Measurements from ENCODE around the gene INSM1. TPM values are rescaled to one million over a fixed set of nuclear protein-coding genes. Genes with fewer than 3 reads are reported as not detected.

The INSM1 gene
- total RNA-seq, 4 donors from 2014 or later = 0.11 to 0.19 TPM; not detected in 2

DNA sequence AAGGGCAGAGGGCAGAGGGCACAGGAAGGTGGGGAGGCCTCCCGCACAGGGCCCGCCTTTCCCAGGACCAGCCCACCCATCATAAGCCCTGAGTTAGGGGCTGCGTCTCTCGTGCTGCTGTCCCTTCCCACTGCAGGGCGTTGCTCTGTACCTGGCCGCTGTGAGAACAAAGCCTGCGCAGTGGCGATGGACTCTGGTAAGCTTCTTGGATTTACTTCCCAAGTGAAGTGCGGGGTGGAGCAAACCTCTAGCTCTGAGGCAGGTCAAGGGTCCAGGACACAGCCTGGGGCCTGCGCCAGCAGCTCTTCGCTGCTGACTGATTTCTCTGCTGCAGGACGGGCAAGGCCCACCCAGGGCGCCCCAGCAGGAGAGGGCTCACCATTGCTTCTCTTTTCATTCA is 23.9 kb downstream of the INSM1 start:
- no peak overlapping the region for H3K4me3 ChIP-seq (ENCODE audit: low read depth, poor library complexity, severe bottlenecking)
- intact Hi-C loops (cut with DNase I; ENCODE audit: low total_unique reads) = no loop called here
- DNase-seq (ENCODE audit: low spot score in 2 of 2) = no peak
- TF ChIP-seq CTCF (IDR thresholded peaks at IDR 0.05) (no peak), POLR2A (IDR thresholded peaks at IDR 0.05) (no peak)
- WGBS, 2 donors = 90 to 93% methylated on average over 13 of the region's 13 CpGs

GRCh38 chr20:20393207-20394120 is 25.6 kb downstream of the INSM1 start:
- intact Hi-C loops (cut with DNase I; ENCODE audit: low total_unique reads) = no loop called here
- no peak for DNase-seq (ENCODE audit: low spot score in 2 of 2)
- 73 to 86% methylated on average over 20 of the region's 20 CpGs for WGBS, 2 donors
- H3K4me3 ChIP-seq (ENCODE audit: low read depth, poor library complexity, severe bottlenecking) = no peak overlapping the region
- TF ChIP-seq POLR2A (IDR thresholded peaks at IDR 0.05) = no peak
- TF ChIP-seq CTCF (IDR thresholded peaks at IDR 0.05) = no peak

GRCh38 chr20:20395087-20395486 is 27.2 kb downstream of the INSM1 start:
- intact Hi-C loops (cut with DNase I; ENCODE audit: low total_unique reads) = no loop called here
- no peak overlapping the region for H3K4me3 ChIP-seq (ENCODE audit: low read depth, poor library complexity, severe bottlenecking)
- DNase-seq (ENCODE audit: low spot score in 2 of 2) = no peak
- TF ChIP-seq CTCF (IDR thresholded peaks at IDR 0.05) (no peak), POLR2A (IDR thresholded peaks at IDR 0.05) (no peak)
- WGBS, 2 donors = 94 to 95% methylated on average over 12 of the region's 12 CpGs

GRCh38 chr20:20395903-20396568 is 28.1 kb downstream of the INSM1 start:
- 84 to 89% methylated on average over 24 to 27 of the region's 29 CpGs for WGBS, 2 donors
- H3K4me3 ChIP-seq (ENCODE audit: low read depth, poor library complexity, severe bottlenecking) = no peak overlapping the region
- no peak for DNase-seq (ENCODE audit: low spot score in 2 of 2)
- intact Hi-C loops (cut with DNase I; ENCODE audit: low total_unique reads) = no loop called here
- TF ChIP-seq CTCF (IDR thresholded peaks at IDR 0.05) (no peak), POLR2A (IDR thresholded peaks at IDR 0.05) (no peak)

- no peak for DNase-seq (ENCODE audit: low spot score in 2 of 2)
- TF ChIP-seq POLR2A (IDR thresholded peaks at IDR 0.05) (no peak), CTCF (IDR thresholded peaks at IDR 0.05) (no peak)
- intact Hi-C loops (cut with DNase I; ENCODE audit: low total_unique reads) = no loop called here
- 91 to 95% methylated on average over 3 of the region's 3 CpGs for WGBS, 2 donors
- H3K4me3 ChIP-seq (ENCODE audit: low read depth, poor library complexity, severe bottlenecking) = no peak overlapping the region
Measured at GRCh38 chr20:20396794-20397193, 28.9 kb downstream of the INSM1 start.
